GM21526 (cell line): ENCODE data around the gene MAPK8IP3.
A peak's percentile ranks its signal among the peaks of the same experiment; 100 is the strongest.

Experiments
- ATAC-seq: cut with Tn5 transposase; IDR thresholded peaks from one replicate; pipeline ENCODE4 v1.9.1; 2021; ENCODE audit warnings: moderate library complexity; ENCODE audit not compliant: unreplicated experiment, low FRiP score

MAPK8IP3 gene

GRCh38 chr16:1772908-1773702 lies 67.1 kb downstream of the MAPK8IP3 start, which contains the start of gene MRPS34:
Gene MRPS34 (minus strand): TSS chr16:1773134. CDS start chr16:1773119, 15 bp downstream.
- peak; percentile 38 for ATAC-seq

GRCh38 chr16:1773703-1774447 lies 67.9 kb downstream of the MAPK8IP3 start:
- no peak for ATAC-seq

GRCh38 chr16:1774448-1774780 lies 68.4 kb downstream of the MAPK8IP3 start:
- ATAC-seq = no peak

DNA sequence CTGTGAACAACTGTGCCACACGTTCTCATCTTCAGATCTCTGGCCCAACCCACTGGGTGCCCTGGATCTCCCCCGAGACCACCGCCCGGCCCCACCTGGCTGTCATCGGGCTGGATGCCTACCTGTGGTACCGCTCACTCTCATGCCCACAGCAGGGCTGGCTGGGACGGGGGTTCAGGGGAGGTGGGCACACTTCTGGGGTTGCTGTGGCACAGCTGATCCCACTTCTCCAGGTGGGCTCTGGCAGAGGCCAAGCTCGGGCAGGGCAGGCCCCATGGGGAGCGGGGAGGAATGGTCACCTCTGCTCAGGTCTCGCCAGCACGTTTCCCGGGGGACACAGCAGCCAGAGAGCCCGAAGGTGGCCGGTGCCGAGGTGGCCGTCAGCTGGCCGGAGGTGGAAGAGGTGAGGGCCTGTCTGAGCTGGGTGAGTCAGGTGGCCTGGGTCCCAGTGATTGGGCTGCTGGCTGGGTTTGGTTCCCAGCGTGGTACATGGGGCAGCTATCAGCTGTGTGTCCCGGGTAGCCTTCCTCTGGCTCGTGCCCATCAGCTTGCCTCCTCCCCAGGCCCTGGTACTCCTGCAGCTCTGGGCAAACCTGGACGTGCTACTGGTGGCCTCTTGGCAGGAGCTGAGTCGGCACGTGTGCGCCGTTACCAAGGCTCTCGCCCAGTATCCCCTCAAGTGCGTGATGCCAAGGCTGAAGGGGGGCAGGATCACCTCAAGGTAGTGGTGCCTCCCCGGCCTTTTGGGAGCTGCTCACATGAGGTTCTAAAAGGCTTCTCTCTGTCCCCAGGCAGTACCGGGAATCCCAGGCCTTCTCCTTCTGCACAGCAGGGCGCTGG lies 69.2 kb downstream of the MAPK8IP3 start:
- ATAC-seq = no peak

DNA sequence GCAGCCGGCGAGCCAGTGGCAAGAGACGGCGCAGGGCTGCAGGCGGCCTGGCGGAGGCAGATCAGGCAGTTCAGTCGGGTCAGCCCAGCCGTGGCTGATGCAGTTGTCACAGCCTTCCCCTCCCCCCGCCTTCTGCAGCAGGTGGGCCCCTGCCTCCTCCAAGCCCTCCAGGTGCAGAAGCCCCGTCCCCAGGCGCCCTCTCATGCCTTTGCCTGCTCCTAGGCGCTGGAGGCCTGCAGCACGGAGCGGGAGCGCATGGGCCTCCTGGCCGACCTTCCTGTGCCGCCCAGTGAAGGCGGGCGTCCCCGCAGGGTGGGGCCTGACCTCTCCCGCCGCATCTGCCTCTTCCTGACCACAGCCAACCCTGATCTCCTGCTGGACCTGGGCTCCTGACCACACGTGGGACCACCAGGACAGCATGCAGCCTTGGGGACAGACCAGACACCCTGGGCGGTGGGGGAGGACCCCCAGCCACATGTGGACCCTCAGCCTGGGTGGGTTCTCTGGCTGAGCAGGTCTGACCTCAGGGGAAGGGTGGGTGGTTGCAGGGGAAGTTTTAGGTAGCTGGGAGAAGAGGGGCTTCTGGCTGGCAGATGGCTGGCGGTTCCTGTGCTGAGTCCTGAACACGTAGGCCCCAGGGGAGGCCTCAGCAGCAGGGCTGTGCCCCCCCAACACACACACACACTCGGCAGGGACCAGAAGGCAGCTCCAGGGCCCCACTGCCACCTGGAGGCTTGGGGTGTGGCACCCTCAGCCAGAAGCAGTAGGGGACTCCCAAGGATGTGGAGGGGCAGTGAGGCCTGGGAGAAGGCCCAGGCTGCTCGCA lies 70.1 kb downstream of the MAPK8IP3 start:
- ATAC-seq = no peak

DNA sequence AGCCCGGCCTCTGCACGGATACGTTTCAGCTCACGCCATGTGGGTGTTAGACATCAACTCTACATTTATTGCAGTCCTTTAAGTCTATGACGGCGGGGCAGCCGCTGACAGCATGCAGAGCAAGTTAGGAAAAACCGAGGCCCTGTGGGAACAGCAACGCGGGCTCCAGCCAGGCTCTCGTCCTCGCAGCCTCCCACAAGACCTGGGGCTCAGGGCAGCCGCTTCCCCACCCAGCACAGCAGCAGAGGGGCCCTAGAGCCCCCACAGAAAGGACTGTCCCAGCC lies 70.6 kb downstream of the MAPK8IP3 start:
- ATAC-seq = no peak

DNA sequence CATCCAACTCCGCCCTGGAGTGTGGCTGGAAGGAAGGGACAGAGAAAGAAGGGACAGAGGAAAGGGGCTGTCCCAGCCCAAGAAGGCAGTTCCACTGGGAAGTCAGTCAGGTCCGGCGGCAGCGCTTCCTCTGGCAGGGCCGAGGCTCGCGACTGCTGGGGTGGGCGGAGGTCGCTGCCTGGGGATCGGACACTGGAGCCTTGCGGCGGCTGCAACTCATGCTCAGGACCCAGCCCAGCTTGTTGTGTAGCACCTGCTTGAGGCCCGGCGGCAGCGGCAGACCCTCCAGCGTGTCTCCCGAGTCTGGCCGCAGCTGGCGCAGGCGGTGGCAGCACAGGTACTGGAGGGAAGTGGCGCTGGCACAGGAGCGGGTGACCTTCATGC lies 71.0 kb downstream of the MAPK8IP3 start:
- no peak for ATAC-seq

DNA sequence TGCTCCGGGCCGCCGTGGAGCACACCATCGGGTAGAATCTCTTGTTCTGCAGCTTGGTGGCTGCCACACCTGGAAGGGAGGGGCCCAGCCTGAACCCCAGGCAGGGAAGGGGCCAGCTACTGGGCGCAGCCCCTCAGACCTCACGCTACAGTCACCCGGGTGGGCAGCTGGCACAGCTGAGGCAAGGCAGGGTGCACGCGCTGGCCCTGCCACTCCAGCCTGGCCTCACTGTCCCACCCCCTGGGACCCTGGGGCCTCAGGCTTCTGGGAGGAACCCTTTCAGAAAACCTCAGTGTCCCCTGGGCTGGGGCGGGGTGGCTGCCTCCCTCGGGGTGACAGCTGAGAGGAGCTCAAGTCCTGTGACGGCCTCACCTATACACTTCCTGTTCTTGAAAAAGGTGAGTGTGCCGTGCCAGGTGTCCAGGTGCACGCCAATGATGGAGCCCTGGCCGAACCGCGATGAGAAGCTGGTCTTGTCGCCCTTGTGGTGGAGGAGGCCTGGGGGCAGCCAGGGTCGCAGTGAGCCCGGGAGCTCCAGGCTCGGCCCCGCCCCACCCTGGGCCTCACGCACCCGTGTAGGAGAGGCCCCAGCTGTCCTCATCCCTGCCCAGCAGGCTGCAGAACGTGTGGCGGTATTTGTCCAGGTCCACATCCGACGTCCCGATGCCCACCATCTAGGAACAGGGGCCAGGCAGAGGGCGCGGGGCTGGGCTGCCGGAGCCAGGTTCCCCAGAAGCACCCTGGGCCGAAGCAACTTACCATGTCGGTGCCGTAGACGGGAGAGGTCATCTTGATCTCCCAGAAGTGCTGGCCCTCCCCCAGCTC lies 71.6 kb downstream of the MAPK8IP3 start:
- no peak for ATAC-seq

GRCh38 chr16:1778200-1779179 lies 72.5 kb downstream of the MAPK8IP3 start:
- ATAC-seq = no peak

- no peak for ATAC-seq
Measured at GRCh38 chr16:1779234-1779701, 73.3 kb downstream of the MAPK8IP3 start.

DNA sequence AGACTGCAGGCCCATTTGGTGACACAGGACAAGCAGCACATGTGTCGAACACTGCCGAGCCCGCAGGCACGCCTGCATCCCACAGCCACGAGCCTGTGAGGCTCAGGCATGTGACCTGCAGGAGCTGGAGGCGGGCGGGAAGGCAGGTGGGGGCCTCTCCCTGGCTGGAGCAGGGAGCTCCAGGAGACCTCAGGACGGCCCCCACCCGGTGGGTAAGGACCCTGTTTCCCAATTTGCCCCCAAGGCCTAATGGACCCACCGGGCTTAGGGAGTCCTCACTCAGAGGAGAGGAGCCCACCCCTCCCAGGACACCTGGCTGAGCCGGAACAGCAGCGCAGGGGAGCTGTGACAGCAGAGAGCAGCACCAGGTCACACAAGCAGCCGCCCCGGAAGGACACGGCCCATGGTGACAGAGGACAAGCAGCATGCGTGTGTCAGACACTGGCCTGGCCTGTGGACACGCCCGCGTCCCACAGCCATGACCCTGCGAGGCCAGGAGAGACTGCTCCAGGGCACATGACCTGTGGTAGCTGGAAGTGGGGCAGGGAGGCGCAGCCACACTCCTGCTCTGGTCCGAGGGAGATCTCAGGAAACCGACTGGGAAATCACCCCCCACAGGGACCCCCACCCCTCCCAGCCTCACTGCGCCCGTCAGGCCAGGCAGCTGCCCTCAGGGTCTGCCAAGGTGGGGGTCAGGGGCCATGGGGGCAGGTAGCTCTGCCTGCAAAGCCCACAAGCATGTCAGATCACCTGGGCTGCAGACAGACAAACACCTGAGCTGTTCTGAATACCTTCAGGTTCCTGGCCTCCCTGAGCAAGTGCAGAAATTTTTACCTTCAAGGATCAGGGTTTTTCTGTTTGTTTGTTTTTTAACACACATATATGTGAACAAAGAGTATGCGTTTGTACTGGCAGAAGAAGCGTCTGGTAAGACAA lies 74.0 kb downstream of the MAPK8IP3 start:
- ATAC-seq = no peak

GRCh38 chr16:1780677-1781072 lies 74.7 kb downstream of the MAPK8IP3 start:
- ATAC-seq = no peak

DNA sequence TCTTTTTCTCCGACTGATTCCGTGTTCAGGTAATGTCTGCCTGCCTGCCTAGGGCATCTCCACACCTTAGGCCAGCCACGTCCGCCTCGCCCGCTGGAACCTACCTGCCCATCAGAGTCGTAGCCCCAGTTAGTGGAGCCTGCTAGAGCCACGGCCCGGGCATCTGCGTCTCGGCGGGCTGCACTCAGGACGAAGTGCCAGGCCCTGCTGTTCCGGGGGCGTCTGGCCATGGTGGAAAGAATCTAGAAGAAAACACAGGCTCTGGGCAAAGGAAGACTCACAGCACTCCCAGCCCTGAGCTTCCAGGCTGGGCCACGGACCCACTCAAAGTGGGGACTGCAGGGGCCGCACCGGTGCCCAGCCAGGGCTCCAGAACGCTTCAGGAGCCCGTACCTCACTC lies 75.3 kb downstream of the MAPK8IP3 start:
- no peak for ATAC-seq

GRCh38 chr16:1781758-1782407 lies 75.9 kb downstream of the MAPK8IP3 start:
- no peak for ATAC-seq

DNA sequence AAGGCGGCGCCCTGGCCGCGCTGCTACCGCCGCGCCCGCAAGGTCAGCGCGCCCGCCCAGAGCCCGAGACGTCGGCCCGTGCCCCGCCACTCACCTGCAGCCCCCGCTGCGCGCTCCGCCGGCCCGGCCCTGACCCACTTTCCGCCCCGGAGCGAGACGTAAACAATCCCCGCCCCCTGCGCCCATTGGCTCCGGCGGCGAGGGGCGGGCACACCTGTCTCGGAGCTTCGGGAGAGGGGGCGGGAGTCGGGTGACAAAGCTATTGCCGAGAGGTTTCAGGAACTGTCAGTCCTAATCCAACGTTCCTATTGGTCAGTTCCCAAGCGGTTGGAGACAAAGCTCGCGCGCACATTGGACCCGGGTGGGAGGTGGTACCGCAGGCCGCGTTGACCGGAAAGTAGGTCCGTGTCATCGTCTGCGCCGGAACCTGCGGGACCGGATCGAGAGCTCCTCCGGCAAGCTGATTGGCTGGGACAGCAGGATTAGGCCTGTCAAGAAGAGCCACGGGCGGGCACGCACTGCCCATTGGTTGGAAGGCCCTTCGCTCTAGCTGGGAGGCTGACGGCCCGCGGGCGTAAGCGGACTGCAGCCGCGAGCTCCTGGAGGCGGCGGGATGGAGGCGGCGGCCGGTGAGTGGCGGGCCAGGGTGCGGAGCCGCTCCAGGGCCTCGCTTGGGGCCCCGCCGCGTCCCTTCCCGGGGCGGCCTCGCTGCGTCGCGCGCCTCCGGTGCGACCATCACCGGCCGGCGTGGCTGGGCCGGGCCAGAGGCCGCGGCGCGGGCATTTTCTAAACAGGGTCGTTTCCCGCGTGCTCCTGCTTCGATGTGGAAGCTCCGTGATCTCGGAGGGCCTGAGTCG lies 76.6 kb downstream of the MAPK8IP3 start, which contains the start of the genes NUBP2 and SPSB3:
TSS of gene NUBP2 (plus strand) at position 553 of the 857 bp plus-strand sequence. CDS start at position 614, 61 bp downstream.
TSS of gene SPSB3 (minus strand) at position 164 of the 857 bp plus-strand sequence. CDS start 1,088 bp downstream, outside the sequence.
- ATAC-seq = peak; percentile 73
